ENCODE data around the gene TNNT1.

The TNNT1 gene

GRCh38 chr19:55169136-55169535, 20.1 kb upstream of the TNNT1 start:
- no peak overlapping the region for H3K4me3 ChIP-seq (ENCODE audit: low read length, poor library complexity, severe bottlenecking)
- no peaks in the 10 kb centered on the region for H3K79me2 ChIP-seq (ENCODE audit: insufficient read depth, low read length)
- H3K4me1 ChIP-seq (ENCODE audit: insufficient read depth, low read length, poor library complexity, severe bottlenecking) = peaks cover 3% of the 10 kb centered on the region
- no peaks in the 10 kb centered on the region for H3F3A ChIP-seq (ENCODE audit: low read depth)
- no peaks in the 10 kb centered on the region for H3K27me3 ChIP-seq (ENCODE audit: insufficient read depth, low read length, poor library complexity, severe bottlenecking)
- no peak overlapping the region for H3K4me2 ChIP-seq (ENCODE audit: low read depth, low read length, poor library complexity, severe bottlenecking)
- H4K20me1 ChIP-seq (ENCODE audit: insufficient read depth, low read length, poor library complexity, severe bottlenecking) = no peaks in the 10 kb centered on the region
- H3K9ac ChIP-seq (ENCODE audit: low read depth, low read length, poor library complexity, severe bottlenecking) = no peak overlapping the region
- TF ChIP-seq CTCF (conservative IDR thresholded peaks at IDR 0.05; ENCODE audit: low read length) = no peak
- H3K9me2 ChIP-seq (replicated peaks; ENCODE audit: low read depth, low read length) = no peaks in the 10 kb centered on the region
- H3K36me3 ChIP-seq (ENCODE audit: insufficient read depth, low read length) = no peaks in the 10 kb centered on the region
- H2AFZ ChIP-seq (ENCODE audit: low read length) = no peak overlapping the region
- H3K9me3 ChIP-seq (ENCODE audit: insufficient read depth, low read depth, low read length) = no peaks in the 10 kb centered on the region

GRCh38 chr19:55166530-55167268, 17.7 kb upstream of the TNNT1 start, which contains the start of gene DNAAF3:
DNAAF3 (minus strand) TSS chr19:55166613; CDS start chr19:55166413, 200 bp downstream.
- H3K4me1 ChIP-seq (ENCODE audit: insufficient read depth, low read length, poor library complexity, severe bottlenecking) = peaks cover 3% of the 10 kb centered on the region
- peak within 1 kb of the TSS; percentile 84 for H2AFZ ChIP-seq (ENCODE audit: low read length)
- H3K4me3 ChIP-seq (ENCODE audit: low read length, poor library complexity, severe bottlenecking) = peak within 1 kb of the TSS; percentile 76
- H3K4me2 ChIP-seq (ENCODE audit: low read depth, low read length, poor library complexity, severe bottlenecking) = peak within 1 kb of the TSS; percentile 90
- TF ChIP-seq CTCF (conservative IDR thresholded peaks at IDR 0.05; ENCODE audit: low read length) = no peak
- no peak for TF ChIP-seq EZH2phosphoT487 (IDR thresholded peaks at IDR 0.05; ENCODE audit: borderline replicate concordance)
- H3K27me3 ChIP-seq (ENCODE audit: insufficient read depth, low read length, poor library complexity, severe bottlenecking) = no peaks in the 10 kb centered on the region
- no peaks in the 10 kb centered on the region for H3K36me3 ChIP-seq (ENCODE audit: insufficient read depth, low read length)
- no peaks in the 10 kb centered on the region for H3K9me2 ChIP-seq (replicated peaks; ENCODE audit: low read depth, low read length)
- no peaks in the 10 kb centered on the region for H3F3A ChIP-seq (ENCODE audit: low read depth)
- no peak within 1 kb of the TSS for H3K9ac ChIP-seq (ENCODE audit: low read depth, low read length, poor library complexity, severe bottlenecking)
- no peaks in the 10 kb centered on the region for H3K9me3 ChIP-seq (ENCODE audit: insufficient read depth, low read depth, low read length)
- H4K20me1 ChIP-seq (ENCODE audit: insufficient read depth, low read length, poor library complexity, severe bottlenecking) = no peaks in the 10 kb centered on the region
- H3K79me2 ChIP-seq (ENCODE audit: insufficient read depth, low read length) = no peaks in the 10 kb centered on the region

GRCh38 chr19:55165952-55166529, 17.0 kb upstream of the TNNT1 start:
- Histone ChIP-seq H3K9me2 (replicated peaks; ENCODE audit: low read depth, low read length) (no peaks in the 10 kb centered on the region), H3K9ac (ENCODE audit: low read depth, low read length, poor library complexity, severe bottlenecking) (no peak overlapping the region), H3K27me3 (ENCODE audit: insufficient read depth, low read length, poor library complexity, severe bottlenecking) (no peaks in the 10 kb centered on the region), H3K4me1 (ENCODE audit: insufficient read depth, low read length, poor library complexity, severe bottlenecking) (peaks cover 3% of the 10 kb centered on the region), H4K20me1 (ENCODE audit: insufficient read depth, low read length, poor library complexity, severe bottlenecking) (no peaks in the 10 kb centered on the region), H3K36me3 (ENCODE audit: insufficient read depth, low read length) (no peaks in the 10 kb centered on the region), H2AFZ (ENCODE audit: low read length) (peak overlapping the region; percentile 84), H3F3A (ENCODE audit: low read depth) (no peaks in the 10 kb centered on the region), H3K79me2 (ENCODE audit: insufficient read depth, low read length) (no peaks in the 10 kb centered on the region), H3K9me3 (ENCODE audit: insufficient read depth, low read depth, low read length) (no peaks in the 10 kb centered on the region), H3K4me2 (ENCODE audit: low read depth, low read length, poor library complexity, severe bottlenecking) (peak overlapping the region; percentile 90), H3K4me3 (ENCODE audit: low read length, poor library complexity, severe bottlenecking) (peak overlapping the region; percentile 76)
- TF ChIP-seq EZH2phosphoT487 (IDR thresholded peaks at IDR 0.05; ENCODE audit: borderline replicate concordance) (no peak), CTCF (conservative IDR thresholded peaks at IDR 0.05; ENCODE audit: low read length) (peak; percentile 88)

Data from Loucy (cell line).